ENCODE data around the gene SMIM12.
"Not testable (repeated sequence)": the region's sequence is repeated elsewhere in the genome, so short reads cannot be mapped to it uniquely, and the experiment has no call there.

SMIM12 gene

DNA sequence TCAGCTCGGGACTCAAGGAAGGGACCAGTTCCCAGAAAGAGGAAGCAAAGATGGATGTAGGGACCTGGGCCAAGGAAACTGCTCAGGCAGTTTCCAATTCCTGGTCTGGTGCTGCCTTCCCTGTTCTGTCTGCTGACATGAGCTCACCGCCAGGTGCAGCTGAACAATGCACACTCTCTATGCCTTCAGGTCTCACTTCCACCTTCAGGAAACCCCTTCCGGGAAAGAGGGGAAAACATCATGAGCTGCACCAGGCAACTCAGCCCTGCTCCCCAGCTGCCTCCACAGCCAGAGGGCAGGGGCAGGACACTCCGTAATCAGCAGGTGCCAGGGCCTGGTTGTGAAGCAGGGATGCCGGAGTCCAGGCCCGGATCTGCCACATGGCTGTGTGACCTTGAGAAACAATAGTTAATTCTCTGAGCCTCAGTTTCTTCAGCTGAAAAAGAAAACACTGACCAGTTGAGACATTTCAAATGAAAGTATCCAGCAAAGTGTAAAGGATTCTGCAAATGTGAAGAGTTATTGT is 27.8 kb downstream of the SMIM12 start:
- TF ChIP-seq, protein P1, sequence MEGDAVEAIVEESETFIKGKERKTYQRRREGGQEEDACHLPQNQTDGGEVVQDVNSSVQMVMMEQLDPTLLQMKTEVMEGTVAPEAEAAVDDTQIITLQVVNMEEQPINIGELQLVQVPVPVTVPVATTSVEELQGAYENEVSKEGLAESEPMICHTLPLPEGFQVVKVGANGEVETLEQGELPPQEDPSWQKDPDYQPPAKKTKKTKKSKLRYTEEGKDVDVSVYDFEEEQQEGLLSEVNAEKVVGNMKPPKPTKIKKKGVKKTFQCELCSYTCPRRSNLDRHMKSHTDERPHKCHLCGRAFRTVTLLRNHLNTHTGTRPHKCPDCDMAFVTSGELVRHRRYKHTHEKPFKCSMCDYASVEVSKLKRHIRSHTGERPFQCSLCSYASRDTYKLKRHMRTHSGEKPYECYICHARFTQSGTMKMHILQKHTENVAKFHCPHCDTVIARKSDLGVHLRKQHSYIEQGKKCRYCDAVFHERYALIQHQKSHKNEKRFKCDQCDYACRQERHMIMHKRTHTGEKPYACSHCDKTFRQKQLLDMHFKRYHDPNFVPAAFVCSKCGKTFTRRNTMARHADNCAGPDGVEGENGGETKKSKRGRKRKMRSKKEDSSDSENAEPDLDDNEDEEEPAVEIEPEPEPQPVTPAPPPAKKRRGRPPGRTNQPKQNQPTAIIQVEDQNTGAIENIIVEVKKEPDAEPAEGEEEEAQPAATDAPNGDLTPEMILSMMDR (IDR thresholded peaks at IDR 0.05; ENCODE audit: low read depth, low read length): no peak
- no peak overlapping the region for H3K4me3 ChIP-seq (ENCODE audit: low read depth, low read length)

DNA sequence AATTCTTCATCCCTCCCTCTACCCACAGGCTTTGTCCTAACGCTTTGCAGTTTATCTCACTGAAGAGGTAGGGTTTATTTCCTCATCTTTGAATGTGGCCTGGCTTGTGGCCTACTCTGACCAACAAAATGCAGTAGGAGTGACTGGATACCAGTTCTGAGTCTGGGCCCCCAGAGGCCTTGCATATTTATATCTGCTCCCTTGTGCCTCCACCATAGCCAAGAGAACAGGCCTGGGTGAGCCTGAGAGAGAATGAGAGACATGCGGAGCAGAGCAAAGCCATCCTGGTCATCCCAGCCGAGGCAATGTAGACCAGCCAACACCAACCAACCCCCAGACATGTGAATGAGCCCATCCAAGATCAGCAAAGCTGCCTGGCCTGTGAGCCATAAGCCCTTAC is 30.3 kb downstream of the SMIM12 start:
- H3K4me3 ChIP-seq (ENCODE audit: low read depth, low read length): no peak overlapping the region
- TF ChIP-seq, protein P1 (IDR thresholded peaks at IDR 0.05; ENCODE audit: low read depth, low read length): no peak

DNA sequence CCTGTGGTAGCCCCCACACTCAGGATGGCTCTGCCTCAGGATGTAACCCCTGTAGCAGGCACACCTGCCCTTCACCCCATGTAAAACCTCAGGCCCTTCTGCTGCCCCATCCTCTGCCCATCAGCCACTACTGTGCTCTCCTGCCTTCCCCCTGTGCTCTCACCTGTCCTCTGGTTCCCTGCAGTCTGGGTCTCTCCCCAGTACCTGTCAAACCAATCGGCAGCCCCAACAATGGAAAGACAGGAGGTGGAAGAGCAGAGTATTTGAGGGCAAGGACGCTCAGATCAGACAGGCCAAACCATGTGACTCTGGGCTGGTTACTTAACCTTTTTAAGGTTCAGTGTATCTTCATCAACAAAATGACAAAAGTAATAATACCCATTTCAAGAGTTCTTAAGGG is 30.9 kb downstream of the SMIM12 start:
- TF ChIP-seq, protein P1 (IDR thresholded peaks at IDR 0.05; ENCODE audit: low read depth, low read length): no peak

DNA sequence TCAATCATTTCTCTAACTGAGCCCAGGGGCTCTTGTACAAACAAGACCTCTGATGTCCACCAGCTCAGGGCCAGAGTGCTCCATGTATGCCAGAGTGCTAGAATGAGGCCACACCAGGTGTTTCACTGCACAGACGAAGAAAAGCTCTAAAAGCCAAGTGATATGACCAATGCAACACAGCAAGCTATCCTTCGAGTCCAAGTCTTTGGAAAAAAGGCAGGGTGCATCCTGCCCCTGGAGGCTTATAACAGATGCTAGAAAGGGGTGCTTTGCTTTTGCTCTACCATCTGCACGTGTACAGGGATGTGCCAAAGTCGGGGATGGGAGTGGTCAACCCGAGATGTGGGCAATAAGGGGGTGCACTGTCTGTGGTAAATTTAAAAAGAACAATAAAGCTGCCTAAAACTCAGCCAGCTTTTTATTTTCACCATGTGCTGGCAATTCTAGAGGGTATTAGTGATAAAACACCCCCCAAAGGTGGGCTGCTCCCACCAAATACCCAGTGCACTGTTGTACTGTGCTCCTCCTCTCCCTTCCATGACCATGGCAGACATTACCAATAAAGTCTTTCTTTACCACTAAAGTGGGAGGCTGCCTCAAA is 32.1 kb downstream of the SMIM12 start:
- TF ChIP-seq, protein P1 (IDR thresholded peaks at IDR 0.05; ENCODE audit: low read depth, low read length): no peak
- H3K4me3 ChIP-seq (ENCODE audit: low read depth, low read length): no peak overlapping the region

More for the DNA sequence above, 30.9 kb downstream of the SMIM12 start:
- H3K4me3 ChIP-seq (ENCODE audit: low read depth, low read length): no peak overlapping the region

DNA sequence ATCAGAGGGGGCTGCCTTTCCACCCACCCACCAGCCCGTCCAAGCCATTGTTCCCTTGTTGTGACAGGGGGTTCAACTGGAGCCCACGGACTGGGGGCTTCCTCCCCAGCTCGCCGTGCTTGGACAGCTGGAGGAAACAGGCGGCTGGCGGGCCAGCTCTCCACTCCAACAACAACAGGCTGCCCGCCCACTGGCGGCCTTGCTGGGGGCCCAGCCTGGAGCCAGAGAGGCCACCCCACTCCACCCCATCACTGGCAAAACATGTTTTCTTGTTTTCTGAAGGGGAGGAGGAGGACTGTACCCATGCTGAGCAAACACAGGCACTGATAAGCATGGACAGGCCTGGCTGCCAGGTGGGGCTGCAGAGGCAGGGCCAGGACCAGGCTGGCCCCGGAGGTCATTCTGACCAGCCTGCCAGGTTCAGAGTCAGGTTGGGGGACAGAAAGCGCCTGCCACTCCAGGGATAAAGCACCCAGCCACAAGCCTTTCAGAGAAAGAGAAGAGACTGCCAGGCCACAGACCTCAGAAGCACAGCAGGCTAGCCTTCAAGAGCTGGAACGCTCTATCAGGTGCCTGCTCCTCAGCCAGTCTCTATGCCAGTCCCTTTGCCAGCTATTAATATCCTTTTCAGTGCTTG is 34.0 kb downstream of the SMIM12 start:
- TF ChIP-seq, protein P1 (IDR thresholded peaks at IDR 0.05; ENCODE audit: low read depth, low read length): no peak
- H3K4me3 ChIP-seq (ENCODE audit: low read depth, low read length): no peak overlapping the region

DNA sequence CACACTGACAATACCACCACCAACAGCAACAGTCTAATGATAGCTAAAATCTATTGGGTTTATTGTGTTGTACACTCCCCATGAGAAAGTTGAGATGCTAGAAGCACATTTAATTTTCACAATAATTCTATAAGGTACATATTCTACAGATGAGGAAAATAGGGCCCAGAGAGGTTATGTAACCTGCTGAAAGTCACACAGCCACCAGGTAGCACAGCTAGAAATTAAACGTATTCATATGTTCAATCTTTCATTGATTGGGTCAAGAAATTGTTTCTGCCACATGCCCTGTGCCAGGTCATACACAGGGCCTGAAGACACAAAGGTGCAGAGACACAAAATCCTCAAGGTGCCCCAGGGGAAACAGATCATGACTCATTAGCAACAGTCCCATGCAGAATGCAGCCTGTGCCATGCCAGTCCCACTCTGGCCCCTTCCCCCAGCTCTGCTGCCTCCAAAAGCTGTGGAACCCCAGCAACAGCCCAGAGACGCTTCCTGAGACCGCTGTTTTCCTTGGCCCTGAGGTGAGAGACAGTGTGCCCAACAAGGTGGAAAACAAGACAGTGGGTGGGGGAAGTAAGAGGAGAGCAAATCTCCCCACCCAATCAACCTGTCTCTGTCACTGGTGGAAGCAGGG is 34.6 kb downstream of the SMIM12 start:
- TF ChIP-seq, protein P1 (IDR thresholded peaks at IDR 0.05; ENCODE audit: low read depth, low read length): no peak
- H3K4me3 ChIP-seq (ENCODE audit: low read depth, low read length): no peak overlapping the region

DNA sequence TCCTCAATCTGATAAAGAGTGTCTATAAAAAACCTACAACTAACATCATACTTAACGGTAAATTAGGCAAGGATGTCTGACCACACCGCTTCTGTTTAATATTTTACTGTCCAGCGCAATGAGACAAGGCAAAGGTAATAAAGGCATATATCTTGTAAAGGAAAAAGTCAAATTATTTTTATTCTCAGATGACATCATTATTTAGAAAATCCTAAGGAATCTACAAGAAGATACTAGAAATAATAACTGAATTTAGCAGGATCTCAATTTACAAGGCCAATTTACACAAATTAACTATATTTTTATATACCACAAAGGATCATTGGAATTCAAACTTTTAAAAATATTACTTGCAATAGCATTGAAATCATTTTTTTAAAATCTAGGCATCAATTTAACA is 37.3 kb downstream of the SMIM12 start:
- TF ChIP-seq, protein P1 (IDR thresholded peaks at IDR 0.05; ENCODE audit: low read depth, low read length): no peak
- no peak overlapping the region for H3K4me3 ChIP-seq (ENCODE audit: low read depth, low read length)

DNA sequence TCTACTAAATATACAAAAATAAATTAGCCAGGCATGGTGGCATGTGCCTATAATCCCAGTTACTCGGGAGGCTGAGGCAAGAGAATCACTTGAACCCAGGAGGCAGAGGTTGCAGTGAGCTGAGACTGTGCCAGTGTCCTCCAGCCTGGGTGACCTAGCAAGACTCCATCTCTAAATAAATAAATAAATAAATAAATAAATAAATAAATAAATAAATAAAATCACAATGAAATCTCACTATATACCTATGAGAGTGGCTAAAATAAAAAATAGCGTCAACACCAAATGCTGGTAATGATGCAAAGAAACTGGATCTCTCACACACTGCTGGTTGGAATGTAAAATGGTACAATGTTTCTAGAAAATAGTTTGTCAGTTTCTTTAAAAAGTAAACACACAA is 40.7 kb downstream of the SMIM12 start:
- H3K4me3 ChIP-seq (ENCODE audit: low read depth, low read length): not testable (repeated sequence)
